GM23338 (cell line): ENCODE results near the gene TVP23A. TPM values are rescaled to one million over a fixed set of nuclear protein-coding genes. Genes with fewer than 3 reads are reported as not detected.
"Not testable (repeated sequence)": the region's sequence is repeated elsewhere in the genome, so short reads cannot be mapped to it uniquely, and the experiment has no call there.

ENCODE experiments used
- ATAC-seq: fragments of 200-7000 bp; cut with Tn5 transposase; 3 replicates; pipeline ENCODE4 v1.9.1; 2020
- DNase-seq: peaks from one replicate; pipeline ENCODE4 v3.0.0-alpha.2; 2015; ENCODE audit warnings: low spot score
- H2AFZ ChIP-seq: fragments of 200-600 bp; sonication (generic); 2 replicates; pipeline ENCODE4 v1.8.0; 2016; ENCODE audit warnings: antibody characterized with exemption, mild to moderate bottlenecking, moderate library complexity
- H3F3A ChIP-seq: fragments of 200-600 bp; sonication (generic); replicated peaks from 2 replicates; pipeline ENCODE4 v1.8.0; 2017; ENCODE audit warnings: antibody characterized with exemption, mixed run types, low read depth
- H3K27ac ChIP-seq: fragments of 200-600 bp; sonication (generic); 2 replicates; pipeline ENCODE4 v1.6.1; 2016; ENCODE audit warnings: low read depth
- H3K27me3 ChIP-seq: fragments of 200-600 bp; sonication (generic); 2 replicates; pipeline ENCODE4 v1.8.0; 2016; ENCODE audit warnings: mild to moderate bottlenecking, mixed run types, moderate library complexity; ENCODE audit not compliant: insufficient read depth
- H3K36me3 ChIP-seq: fragments of 200-600 bp; sonication (generic); 2 replicates; pipeline ENCODE4 v1.8.0; 2016; ENCODE audit warnings: mild to moderate bottlenecking; ENCODE audit not compliant: insufficient read depth
- H3K4me1 ChIP-seq: fragments of 200-600 bp; sonication (generic); 2 replicates; pipeline ENCODE4 v1.8.0; 2016; ENCODE audit warnings: mild to moderate bottlenecking, moderate library complexity; ENCODE audit not compliant: insufficient read depth
- H3K4me2 ChIP-seq: fragments of 200-600 bp; sonication (generic); 2 replicates; pipeline ENCODE4 v1.7.1; 2017; ENCODE audit warnings: mixed run types
- H3K4me3 ChIP-seq: fragments of 200-600 bp; sonication (generic); 2 replicates; pipeline ENCODE4 v1.6.1; 2016; ENCODE audit warnings: mixed run types
- H3K79me2 ChIP-seq: fragments of 200-600 bp; sonication (generic); replicated peaks from 2 replicates; pipeline ENCODE4 v1.8.0; 2017; ENCODE audit warnings: mild to moderate bottlenecking; ENCODE audit not compliant: insufficient read depth
- H3K9me2 ChIP-seq: fragments of 200-600 bp; sonication (generic); 2 replicates; pipeline ENCODE4 v1.8.0; 2017; ENCODE audit not compliant: insufficient read depth
- H4K20me1 ChIP-seq: fragments of 200-600 bp; sonication (generic); replicated peaks from 2 replicates; pipeline ENCODE4 v1.8.0; 2017; ENCODE audit warnings: mild to moderate bottlenecking; ENCODE audit not compliant: insufficient read depth
- H3K27ac Mint-ChIP-seq: 2 replicates; pipeline ENCODE4 v1.8.0; 2020; ENCODE audit warnings: inconsistent platforms, mild to moderate bottlenecking, moderate library complexity, mixed read lengths
- H3K27me3 Mint-ChIP-seq: 3 replicates; pipeline ENCODE4 v1.8.0; 2022; ENCODE audit warnings: low read depth, mild to moderate bottlenecking, moderate library complexity, mixed read lengths, inconsistent platforms; ENCODE audit not compliant: insufficient read depth, poor library complexity
- H3K36me3 Mint-ChIP-seq: 3 replicates; pipeline ENCODE4 v1.8.0; 2021; ENCODE audit warnings: low read depth, mild to moderate bottlenecking, inconsistent platforms, moderate library complexity, mixed read lengths
- H3K4me1 Mint-ChIP-seq: 3 replicates; pipeline ENCODE4 v1.8.0; 2020; ENCODE audit warnings: mild to moderate bottlenecking, inconsistent platforms, mixed read lengths
- H3K4me3 Mint-ChIP-seq: 3 replicates; pipeline ENCODE4 v1.8.0; 2021; ENCODE audit warnings: moderate library complexity, mild to moderate bottlenecking, inconsistent platforms, mixed read lengths
- H3K9me3 Mint-ChIP-seq: 3 replicates; pipeline ENCODE4 v1.8.0; 2020; ENCODE audit warnings: moderate library complexity, mild to moderate bottlenecking, inconsistent platforms, mixed read lengths
- CREB1 ChIP-seq: fragments of 250-450 bp; sonication (Bioruptor Pico); IDR thresholded peaks from 2 replicates; pipeline ENCODE4 v1.5.0; 2020; ENCODE audit warnings: low read depth, mild to moderate bottlenecking, moderate library complexity
- CTCF ChIP-seq, 2 experiments: fragments of 200-600 bp in 1 of 2; sonication (generic) in 1 of 2; conservative IDR thresholded peaks; 2 replicates each; pipeline versions ENCODE4 v1.5.1 to v1.6.1; 2016 to 2017; ENCODE audit warnings: antibody characterized with exemption in 2 of 2, low read depth in 2 of 2, mild to moderate bottlenecking in 2 of 2, moderate library complexity in 1 of 2
- EZH2 ChIP-seq: fragments of 200-600 bp; sonication (generic); IDR thresholded peaks from one replicate; pipeline ENCODE4 v1.8.0; 2017; ENCODE audit warnings: antibody characterized with exemption, mild to moderate bottlenecking, low read depth; ENCODE audit not compliant: unreplicated experiment
- EZH2phosphoT487 ChIP-seq: fragments of 200-600 bp; sonication (generic); IDR thresholded peaks from one replicate; pipeline ENCODE4 v1.8.1; 2018; ENCODE audit warnings: antibody characterized with exemption; ENCODE audit not compliant: unreplicated experiment
- JUNB ChIP-seq: IDR thresholded peaks from one replicate; pipeline ENCODE4 v1.6.1; 2016; ENCODE audit warnings: antibody characterized with exemption; ENCODE audit not compliant: unreplicated experiment
- NANOG ChIP-seq: IDR thresholded peaks from 2 replicates; pipeline ENCODE4 v1.6.1; 2016; ENCODE audit warnings: antibody characterized with exemption, borderline replicate concordance
- POLR2AphosphoS5 ChIP-seq: IDR thresholded peaks from 2 replicates; pipeline ENCODE4 v1.6.1; 2016; ENCODE audit warnings: antibody characterized with exemption, low read depth
- ZNF331 ChIP-seq: fragments of 250-450 bp; sonication (Bioruptor Pico); IDR thresholded peaks from 2 replicates; pipeline ENCODE4 v1.5.0; 2020; ENCODE audit warnings: low read depth, mild to moderate bottlenecking, moderate library complexity
- polyA plus RNA-seq: library from polyadenylated mRNA; unstranded; fragments of >200 nt; fragmentation: Nextera tagmentation; extraction: Ambion mirVana; gene quantifications from 2 replicates; pipeline ENCODE4 v1.2.1, GENCODE V29; 2016
- total RNA-seq: library from RNA; depleted of rRNA; stranded (reverse); fragments of >200 nt; shearing (Covaris generic); gene quantifications from 2 replicates; pipeline ENCODE4 v1.2.3, GENCODE V29; 2014
- TF ChIP-seq, protein P1 (sequence below): IDR thresholded peaks from 2 replicates; pipeline ENCODE4 v1.6.1; 2016; ENCODE audit warnings: antibody characterized with exemption
- TF ChIP-seq, protein P2 (sequence below): fragments of 250-450 bp; sonication (Bioruptor Pico); IDR thresholded peaks from 2 replicates; pipeline ENCODE4 v1.5.0; 2020; ENCODE audit warnings: mild to moderate bottlenecking, moderate library complexity

The TVP23A gene
- total and polyA plus RNA-seq, 2 experiments from 2014 or later: 2.8 to 4.5 TPM

GRCh38 chr16:10741844-10742243 is 76.8 kb downstream of the TVP23A start (continued):
- no peak for TF ChIP-seq CREB1 (CRISPR knock-in tag)
- no peak for TF ChIP-seq EZH2phosphoT487
- no peak for TF ChIP-seq NANOG
- TF ChIP-seq, protein P1, sequence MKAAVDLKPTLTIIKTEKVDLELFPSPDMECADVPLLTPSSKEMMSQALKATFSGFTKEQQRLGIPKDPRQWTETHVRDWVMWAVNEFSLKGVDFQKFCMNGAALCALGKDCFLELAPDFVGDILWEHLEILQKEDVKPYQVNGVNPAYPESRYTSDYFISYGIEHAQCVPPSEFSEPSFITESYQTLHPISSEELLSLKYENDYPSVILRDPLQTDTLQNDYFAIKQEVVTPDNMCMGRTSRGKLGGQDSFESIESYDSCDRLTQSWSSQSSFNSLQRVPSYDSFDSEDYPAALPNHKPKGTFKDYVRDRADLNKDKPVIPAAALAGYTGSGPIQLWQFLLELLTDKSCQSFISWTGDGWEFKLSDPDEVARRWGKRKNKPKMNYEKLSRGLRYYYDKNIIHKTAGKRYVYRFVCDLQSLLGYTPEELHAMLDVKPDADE: no peak
- no peak for TF ChIP-seq EZH2

DNA sequence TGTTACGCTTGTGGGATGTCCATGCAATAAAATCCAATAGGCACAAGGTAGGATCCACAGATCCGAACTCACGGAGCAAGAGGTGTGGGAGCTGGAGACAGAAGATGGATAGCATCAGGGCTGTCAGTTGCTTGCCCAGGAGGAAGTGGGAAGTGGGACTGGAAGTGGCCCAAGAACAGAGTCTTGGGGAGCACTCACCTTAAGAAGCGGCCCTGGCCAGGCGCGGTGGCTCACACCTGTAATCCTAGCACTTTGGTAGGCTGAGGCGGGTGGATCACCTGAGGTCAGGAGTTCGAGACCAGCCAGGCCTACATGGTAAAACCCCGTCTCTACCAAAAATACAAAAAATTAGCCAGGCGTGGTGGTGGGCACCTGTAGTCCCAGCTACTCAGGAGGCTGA is 77.3 kb downstream of the TVP23A start:
- H3K4me1 ChIP-seq, H3K36me3 ChIP-seq, H3K79me2 ChIP-seq, H3K27ac Mint-ChIP-seq, H3K9me2 ChIP-seq, H3K27me3 Mint-ChIP-seq, H3K27ac ChIP-seq, H3K4me3 Mint-ChIP-seq, H3K27me3 ChIP-seq, ATAC-seq, H4K20me1 ChIP-seq, H3K4me2 ChIP-seq, H3K36me3 Mint-ChIP-seq, H3K4me3 ChIP-seq, DNase-seq, H2AFZ ChIP-seq, H3F3A ChIP-seq, H3K9me3 Mint-ChIP-seq: not testable (repeated sequence)
- H3K4me1 Mint-ChIP-seq: peaks cover 12% of the 10 kb centered on the region; the same call in 2 of the 3 replicates

DNA sequence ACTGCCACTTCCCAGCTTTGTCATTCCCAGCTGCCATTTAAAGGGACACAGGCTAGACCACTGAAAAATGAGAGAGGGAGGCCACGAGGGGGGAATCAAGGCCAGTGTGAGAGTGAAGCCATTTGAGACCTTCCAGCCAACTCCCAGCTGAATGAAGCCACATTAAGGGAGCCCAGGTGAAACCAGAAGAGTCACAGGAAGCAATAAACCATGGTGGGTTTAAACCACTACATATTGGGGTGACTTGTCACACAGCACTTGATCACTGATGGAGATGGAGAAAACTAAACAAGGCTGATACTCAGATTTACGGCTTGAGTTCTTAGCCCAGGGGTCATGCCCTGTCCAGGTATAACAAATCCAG is 77.8 kb downstream of the TVP23A start:
- Histone ChIP-seq H3K36me3 (no peaks in the 10 kb centered on the region), H3K4me1 (no peaks in the 10 kb centered on the region), H3K27ac (no peak overlapping the region), H3K79me2 (no peaks in the 10 kb centered on the region), H3K4me2 (no peak overlapping the region), H3K9me2 (no peaks in the 10 kb centered on the region), H2AFZ (no peak overlapping the region), H3F3A (no peaks in the 10 kb centered on the region), H4K20me1 (no peaks in the 10 kb centered on the region; the same call in 1 of the 2 replicates), H3K4me3 (no peak overlapping the region), H3K27me3 (no peaks in the 10 kb centered on the region)
- Mint-ChIP-seq H3K36me3 (no peaks in the 10 kb centered on the region), H3K4me1 (peaks cover 12% of the 10 kb centered on the region; the same call in 2 of the 3 replicates), H3K27ac (no peak overlapping the region), H3K27me3 (peaks cover 6% of the 10 kb centered on the region), H3K4me3 (no peak overlapping the region), H3K9me3 (no peaks in the 10 kb centered on the region)
- DNase-seq (no peak), ATAC-seq (no peak)
- TF ChIP-seq ZNF331 (CRISPR knock-in tag) (no peak), POLR2AphosphoS5 (no peak), NANOG (no peak), EZH2phosphoT487 (no peak), JUNB (no peak), CTCF (conservative IDR thresholded peaks at IDR 0.05; ENCODE audit: low read depth in 2 of 2) (no peak), EZH2 (no peak)
- TF ChIP-seq, protein P1: no peak
- TF ChIP-seq, protein P2, sequence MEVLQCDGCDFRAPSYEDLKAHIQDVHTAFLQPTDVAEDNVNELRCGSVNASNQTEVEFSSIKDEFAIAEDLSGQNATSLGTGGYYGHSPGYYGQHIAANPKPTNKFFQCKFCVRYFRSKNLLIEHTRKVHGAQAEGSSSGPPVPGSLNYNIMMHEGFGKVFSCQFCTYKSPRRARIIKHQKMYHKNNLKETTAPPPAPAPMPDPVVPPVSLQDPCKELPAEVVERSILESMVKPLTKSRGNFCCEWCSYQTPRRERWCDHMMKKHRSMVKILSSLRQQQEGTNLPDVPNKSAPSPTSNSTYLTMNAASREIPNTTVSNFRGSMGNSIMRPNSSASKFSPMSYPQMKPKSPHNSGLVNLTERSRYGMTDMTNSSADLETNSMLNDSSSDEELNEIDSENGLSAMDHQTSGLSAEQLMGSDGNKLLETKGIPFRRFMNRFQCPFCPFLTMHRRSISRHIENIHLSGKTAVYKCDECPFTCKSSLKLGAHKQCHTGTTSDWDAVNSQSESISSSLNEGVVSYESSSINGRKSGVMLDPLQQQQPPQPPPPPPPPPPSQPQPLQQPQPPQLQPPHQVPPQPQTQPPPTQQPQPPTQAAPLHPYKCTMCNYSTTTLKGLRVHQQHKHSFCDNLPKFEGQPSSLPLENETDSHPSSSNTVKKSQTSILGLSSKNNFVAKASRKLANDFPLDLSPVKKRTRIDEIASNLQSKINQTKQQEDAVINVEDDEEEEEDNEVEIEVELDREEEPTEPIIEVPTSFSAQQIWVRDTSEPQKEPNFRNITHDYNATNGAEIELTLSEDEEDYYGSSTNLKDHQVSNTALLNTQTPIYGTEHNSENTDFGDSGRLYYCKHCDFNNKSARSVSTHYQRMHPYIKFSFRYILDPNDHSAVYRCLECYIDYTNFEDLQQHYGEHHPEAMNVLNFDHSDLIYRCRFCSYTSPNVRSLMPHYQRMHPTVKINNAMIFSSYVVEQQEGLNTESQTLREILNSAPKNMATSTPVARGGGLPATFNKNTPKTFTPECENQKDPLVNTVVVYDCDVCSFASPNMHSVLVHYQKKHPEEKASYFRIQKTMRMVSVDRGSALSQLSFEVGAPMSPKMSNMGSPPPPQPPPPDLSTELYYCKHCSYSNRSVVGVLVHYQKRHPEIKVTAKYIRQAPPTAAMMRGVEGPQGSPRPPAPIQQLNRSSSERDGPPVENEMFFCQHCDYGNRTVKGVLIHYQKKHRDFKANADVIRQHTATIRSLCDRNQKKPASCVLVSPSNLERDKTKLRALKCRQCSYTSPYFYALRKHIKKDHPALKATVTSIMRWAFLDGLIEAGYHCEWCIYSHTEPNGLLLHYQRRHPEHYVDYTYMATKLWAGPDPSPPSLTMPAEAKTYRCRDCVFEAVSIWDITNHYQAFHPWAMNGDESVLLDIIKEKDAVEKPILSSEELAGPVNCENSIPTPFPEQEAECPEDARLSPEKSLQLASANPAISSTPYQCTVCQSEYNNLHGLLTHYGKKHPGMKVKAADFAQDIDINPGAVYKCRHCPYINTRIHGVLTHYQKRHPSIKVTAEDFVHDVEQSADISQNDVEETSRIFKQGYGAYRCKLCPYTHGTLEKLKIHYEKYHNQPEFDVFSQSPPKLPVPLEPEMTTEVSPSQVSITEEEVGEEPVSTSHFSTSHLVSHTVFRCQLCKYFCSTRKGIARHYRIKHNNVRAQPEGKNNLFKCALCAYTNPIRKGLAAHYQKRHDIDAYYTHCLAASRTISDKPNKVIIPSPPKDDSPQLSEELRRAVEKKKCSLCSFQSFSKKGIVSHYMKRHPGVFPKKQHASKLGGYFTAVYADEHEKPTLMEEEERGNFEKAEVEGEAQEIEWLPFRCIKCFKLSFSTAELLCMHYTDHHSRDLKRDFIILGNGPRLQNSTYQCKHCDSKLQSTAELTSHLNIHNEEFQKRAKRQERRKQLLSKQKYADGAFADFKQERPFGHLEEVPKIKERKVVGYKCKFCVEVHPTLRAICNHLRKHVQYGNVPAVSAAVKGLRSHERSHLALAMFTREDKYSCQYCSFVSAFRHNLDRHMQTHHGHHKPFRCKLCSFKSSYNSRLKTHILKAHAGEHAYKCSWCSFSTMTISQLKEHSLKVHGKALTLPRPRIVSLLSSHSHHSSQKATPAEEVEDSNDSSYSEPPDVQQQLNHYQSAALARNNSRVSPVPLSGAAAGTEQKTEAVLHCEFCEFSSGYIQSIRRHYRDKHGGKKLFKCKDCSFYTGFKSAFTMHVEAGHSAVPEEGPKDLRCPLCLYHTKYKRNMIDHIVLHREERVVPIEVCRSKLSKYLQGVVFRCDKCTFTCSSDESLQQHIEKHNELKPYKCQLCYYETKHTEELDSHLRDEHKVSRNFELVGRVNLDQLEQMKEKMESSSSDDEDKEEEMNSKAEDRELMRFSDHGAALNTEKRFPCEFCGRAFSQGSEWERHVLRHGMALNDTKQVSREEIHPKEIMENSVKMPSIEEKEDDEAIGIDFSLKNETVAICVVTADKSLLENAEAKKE (CRISPR knock-in tag): no peak
